ENCODE data around the gene PCDHGC5. TPM values are rescaled to one million over a fixed set of nuclear protein-coding genes. Genes with fewer than 3 reads are reported as not detected.
A peak's percentile ranks its signal among the peaks of the same experiment; 100 is the strongest.

PCDHGC5 gene
- total and polyA plus RNA-seq, 2 donors (not counting 1 experiment from before 2014, with no cell fraction given) = 0.10 to 0.67 TPM

DNA sequence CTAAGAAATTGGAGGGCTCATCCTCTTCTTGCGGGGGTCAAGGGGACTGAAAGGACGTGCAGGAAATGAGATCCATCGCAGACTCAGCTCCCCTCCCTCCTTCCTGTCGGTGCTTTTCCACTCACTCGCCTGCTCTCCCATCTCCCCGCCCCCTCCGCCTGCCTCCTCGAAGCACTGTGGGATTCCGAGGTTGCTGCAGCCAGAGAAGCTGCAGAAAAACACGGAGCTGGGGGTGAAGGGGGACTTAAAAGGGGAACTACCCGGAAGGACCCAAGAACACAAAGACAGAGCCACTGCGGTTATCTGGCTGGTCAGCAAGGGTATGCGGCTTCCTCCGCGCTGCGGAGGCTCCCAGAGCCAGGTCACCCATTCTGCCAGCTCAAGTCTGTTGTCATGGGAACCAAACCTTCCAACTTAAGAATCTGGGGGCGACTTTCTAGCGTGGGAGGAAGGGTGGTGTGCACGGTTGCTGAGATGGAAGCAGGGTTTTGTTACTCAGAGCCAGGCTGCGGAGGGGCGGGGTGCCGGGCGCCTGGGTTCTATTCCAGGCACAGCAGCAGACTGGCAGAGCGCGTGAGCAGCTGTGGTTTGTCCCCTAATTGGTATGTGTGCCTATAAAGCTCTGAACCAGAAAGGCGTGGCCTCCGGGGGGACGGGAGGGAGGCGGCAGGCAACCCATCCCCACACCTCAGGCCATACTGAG, 24.9 kb downstream of the PCDHGC5 start:
- ATAC-seq (ENCODE audit: low read depth) (peak; percentile 12), DNase-seq (peak; percentile 54)
- ChIA-PET CTCF (interaction anchor here (0.8 to 12.8 kb wide), 17 partner anchors 11 to 193 kb away, joined by 3 to 176 read pairs (median 6); partner anchors contain the start of genes PCDHGA10, PCDHGA11, PCDHGA12 and PCDHGC3), POLR2A (no interaction called here)
- 21% methylated on average over 18 of the region's 29 CpGs for WGBS (ENCODE audit: insufficient coverage)
- intact Hi-C loops (cut with micrococcal nuclease) = loop anchor here (2.0 kb wide), 2 partner anchors 21 to 193 kb away; partner anchors contain the start of gene TAF7
- Histone ChIP-seq H3K27me3 (replicated peaks in 1 of 4; ENCODE audit: control extremely low read depth in 1 of 4, control insufficient read depth in 3 of 4, insufficient read depth in 4 of 4, low read length in 3 of 4) (no peaks in the 10 kb centered on the region), H3K9me3 (ENCODE audit: control extremely low read depth in 1 of 3, control insufficient read depth in 2 of 3, insufficient read depth in 1 of 3, low read length in 2 of 3) (peaks cover 0 to 13% (median 0%) of the 10 kb centered on the region in 3 donors), H3K9ac (ENCODE audit: low read length) (peak overlapping the region; percentile 60), H3K36me3 (replicated peaks in 1 of 2; ENCODE audit: control extremely low read depth in 1 of 2, control insufficient read depth in 1 of 2, extremely low read depth in 1 of 2, insufficient read depth in 2 of 2, low read length in 1 of 2) (peaks cover 0 to 41% of the 10 kb centered on the region in 2 experiments), H2AFZ (ENCODE audit: insufficient read depth, low read depth, low read length, poor library complexity, severe bottlenecking) (peak overlapping the region; percentile 39), H3K4me2 (replicated peaks; ENCODE audit: low read depth, low read length, poor library complexity, severe bottlenecking) (peak overlapping the region; percentile 86), H3K4me1 (ENCODE audit: control insufficient read depth in 2 of 2, insufficient read depth in 2 of 2, low read length in 2 of 2) (peaks cover 45 to 76% of the 10 kb centered on the region in 2 donors), H3K4me3 (ENCODE audit: control extremely low read depth in 1 of 5, extremely low read depth in 1 of 5, insufficient read depth in 1 of 5, low read depth in 2 of 5, low read length in 4 of 5) (peak overlapping the region; percentile 31 to 64 (median 54)), H3K27ac (ENCODE audit: low read length in 2 of 2) (no peak overlapping the region), H3K79me2 (ENCODE audit: control insufficient read depth, insufficient read depth, low read length) (no peaks in the 10 kb centered on the region), H4K20me1 (ENCODE audit: control insufficient read depth, insufficient read depth, low read length, poor library complexity, severe bottlenecking) (peaks cover 10% of the 10 kb centered on the region)
- H3K4me3 Mint-ChIP-seq = peak overlapping the region; percentile 92
- H3K4me1 Mint-ChIP-seq = peaks cover 71% of the 10 kb centered on the region
- H3K27me3 Mint-ChIP-seq = no peaks in the 10 kb centered on the region
- peaks cover 3% of the 10 kb centered on the region for H3K9me3 Mint-ChIP-seq (ENCODE audit: insufficient read depth)
- TF ChIP-seq CTCF (IDR thresholded peaks at IDR 0.05) (no peak), EZH2 (IDR thresholded peaks at IDR 0.05; ENCODE audit: borderline replicate concordance, insufficient read depth, low read depth, low read length, poor library complexity, severe bottlenecking) (no peak)
- peak overlapping the region; percentile 78 for H3K27ac Mint-ChIP-seq
